Gastrocnemius medialis (tissue), 4 donors: ENCODE measurements around the gene DPYSL5.

Experiments used
- POLR2A ChIP-seq, 2 donors: fragments of 450-650 bp; IDR thresholded peaks; one replicate each; pipeline ENCODE4 v1.6.1; 2017; ENCODE audit warnings: antibody characterized with exemption in 2 of 2, mild to moderate bottlenecking in 2 of 2, moderate library complexity in 2 of 2
- TF ChIP-seq, protein P1 (sequence below), 5 experiments: fragments of 450-650 bp in 3 of 5; fragments of 200-600 bp in 2 of 5; sonication (generic) in 2 of 5; IDR thresholded peaks in 4 of 5; conservative IDR thresholded peaks in 1 of 5; 1 replicate in 4 of 5; 2 replicates in 1 of 5; pipeline ENCODE4 v1.5.1; 2016 to 2019; ENCODE audit warnings: antibody characterized with exemption in 5 of 5, mild to moderate bottlenecking in 3 of 5, moderate library complexity in 3 of 5

DNA sequence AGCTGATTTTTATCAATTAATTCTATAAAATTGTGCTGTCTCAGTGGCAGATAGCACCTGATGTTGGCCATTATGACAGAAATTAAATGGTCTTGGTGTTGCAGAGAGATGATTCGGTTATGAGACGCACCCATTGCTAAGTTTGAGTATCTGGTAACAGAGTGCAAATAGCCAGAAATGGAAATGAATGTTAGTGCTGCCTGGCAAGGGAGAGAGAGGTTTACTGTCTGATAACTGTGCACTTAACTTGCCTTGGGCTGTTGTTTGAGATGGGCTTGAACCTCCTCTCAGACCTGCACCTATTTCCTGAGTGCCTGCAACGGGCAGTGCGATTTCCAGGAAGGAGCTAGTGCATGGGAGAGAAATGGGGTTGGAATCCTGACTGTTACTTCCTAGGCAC is 11.7 kb downstream of the DPYSL5 start:
- TF ChIP-seq, protein P1, sequence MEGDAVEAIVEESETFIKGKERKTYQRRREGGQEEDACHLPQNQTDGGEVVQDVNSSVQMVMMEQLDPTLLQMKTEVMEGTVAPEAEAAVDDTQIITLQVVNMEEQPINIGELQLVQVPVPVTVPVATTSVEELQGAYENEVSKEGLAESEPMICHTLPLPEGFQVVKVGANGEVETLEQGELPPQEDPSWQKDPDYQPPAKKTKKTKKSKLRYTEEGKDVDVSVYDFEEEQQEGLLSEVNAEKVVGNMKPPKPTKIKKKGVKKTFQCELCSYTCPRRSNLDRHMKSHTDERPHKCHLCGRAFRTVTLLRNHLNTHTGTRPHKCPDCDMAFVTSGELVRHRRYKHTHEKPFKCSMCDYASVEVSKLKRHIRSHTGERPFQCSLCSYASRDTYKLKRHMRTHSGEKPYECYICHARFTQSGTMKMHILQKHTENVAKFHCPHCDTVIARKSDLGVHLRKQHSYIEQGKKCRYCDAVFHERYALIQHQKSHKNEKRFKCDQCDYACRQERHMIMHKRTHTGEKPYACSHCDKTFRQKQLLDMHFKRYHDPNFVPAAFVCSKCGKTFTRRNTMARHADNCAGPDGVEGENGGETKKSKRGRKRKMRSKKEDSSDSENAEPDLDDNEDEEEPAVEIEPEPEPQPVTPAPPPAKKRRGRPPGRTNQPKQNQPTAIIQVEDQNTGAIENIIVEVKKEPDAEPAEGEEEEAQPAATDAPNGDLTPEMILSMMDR (IDR thresholded peaks at IDR 0.05 in 4 of 5, conservative IDR thresholded peaks at IDR 0.05 in 1 of 5), result no peak
- TF ChIP-seq POLR2A (IDR thresholded peaks at IDR 0.05), result no peak
